ENCODE data around the gene ANAPC10.

- TF ChIP-seq CTCF (IDR thresholded peaks at IDR 0.05; ENCODE audit: low read length) (no peak), EZH2phosphoT487 (IDR thresholded peaks at IDR 0.05; ENCODE audit: low read length) (no peak)
Measured at GRCh38 chr4:145090380-145090779, 7.6 kb downstream of the ANAPC10 start.
